HG02970 (cell line): ENCODE results near the gene MYO1E.

ENCODE experiments used
- ATAC-seq: cut with Tn5 transposase; IDR thresholded peaks from one replicate; pipeline ENCODE4 v1.9.1; 2021; ENCODE audit warnings: mild to moderate bottlenecking, moderate library complexity, moderate number of reproducible peaks; ENCODE audit not compliant: unreplicated experiment, low FRiP score

Gene MYO1E

GRCh38 chr15:59242649-59243048 is 130.0 kb downstream of the MYO1E start:
- no peak for ATAC-seq

GRCh38 chr15:59240036-59240435 is 132.6 kb downstream of the MYO1E start:
- ATAC-seq = no peak

GRCh38 chr15:59237924-59238331 is 134.7 kb downstream of the MYO1E start:
- peak; percentile 64 for ATAC-seq

- ATAC-seq = peak; percentile 47
Measured at GRCh38 chr15:59237119-59237855, 135.4 kb downstream of the MYO1E start.

GRCh38 chr15:59236394-59236793 is 136.3 kb downstream of the MYO1E start:
- ATAC-seq = no peak

GRCh38 chr15:59232476-59232875 is 140.2 kb downstream of the MYO1E start:
- no peak for ATAC-seq

- no peak for ATAC-seq
Measured at GRCh38 chr15:59230531-59231055, 142.1 kb downstream of the MYO1E start.

GRCh38 chr15:59229453-59229852 is 143.2 kb downstream of the MYO1E start:
- no peak for ATAC-seq

GRCh38 chr15:59229015-59229414 is 143.7 kb downstream of the MYO1E start:
- ATAC-seq = no peak

- no peak for ATAC-seq
Measured at GRCh38 chr15:59227021-59227420, 145.7 kb downstream of the MYO1E start.

GRCh38 chr15:59224474-59224873 is 148.2 kb downstream of the MYO1E start:
- no peak for ATAC-seq

GRCh38 chr15:59223736-59224135 is 148.9 kb downstream of the MYO1E start:
- ATAC-seq = no peak

- ATAC-seq = no peak
Measured at GRCh38 chr15:59222906-59223550, 149.6 kb downstream of the MYO1E start.

- no peak for ATAC-seq
Measured at GRCh38 chr15:59221511-59222505, 150.9 kb downstream of the MYO1E start.

- no peak for ATAC-seq
Measured at GRCh38 chr15:59218710-59219109, 154.0 kb downstream of the MYO1E start.

GRCh38 chr15:59217876-59218498 is 154.7 kb downstream of the MYO1E start:
- ATAC-seq = no peak

GRCh38 chr15:59216911-59217310 is 155.8 kb downstream of the MYO1E start:
- ATAC-seq = no peak

- no peak for ATAC-seq
Measured at GRCh38 chr15:59210186-59210585, 162.5 kb downstream of the MYO1E start.

- ATAC-seq = no peak
Measured at GRCh38 chr15:59208613-59209249, 163.9 kb downstream of the MYO1E start.
